ENCODE results near the gene RPUSD3. TPM values are rescaled to one million over a fixed set of nuclear protein-coding genes. Genes with fewer than 3 reads are reported as not detected.

RPUSD3 gene
- total RNA-seq, 4 donors from 2014 or later, result 33.0 to 48.1 (median 45.0) TPM

GRCh38 chr3:9846931-9847488, 3.2 kb upstream of the RPUSD3 start:
- intact Hi-C loops (cut with DNase I), result loop anchor here (5.0 kb wide), 1 partner anchor 70 kb away; the partner anchor contains the start of gene IL17RC
- no peaks in the 10 kb centered on the region for H3K27me3 ChIP-seq
- peaks cover 12 to 19% (median 17%) of the 10 kb centered on the region in 4 donors for H3K4me1 ChIP-seq
- H3K27ac ChIP-seq (replicated peaks in 1 of 4), result no peak overlapping the region
- WGBS, result 100% methylated on average over 2 of the region's 6 CpGs
- DNase-seq (ENCODE audit: extremely low spot score), result no peak
- H3K36me3 ChIP-seq, result peaks cover 0 to 1% (median 0%) of the 10 kb centered on the region in 4 donors
- H3K4me3 ChIP-seq, result no peak overlapping the region
- H3K9me3 ChIP-seq, result no peaks in the 10 kb centered on the region
- TF ChIP-seq POLR2A (IDR thresholded peaks at IDR 0.05; ENCODE audit: low read depth) (no peak), EP300 (IDR thresholded peaks at IDR 0.05) (no peak), CTCF (IDR thresholded peaks at IDR 0.05) (no peak)

DNA sequence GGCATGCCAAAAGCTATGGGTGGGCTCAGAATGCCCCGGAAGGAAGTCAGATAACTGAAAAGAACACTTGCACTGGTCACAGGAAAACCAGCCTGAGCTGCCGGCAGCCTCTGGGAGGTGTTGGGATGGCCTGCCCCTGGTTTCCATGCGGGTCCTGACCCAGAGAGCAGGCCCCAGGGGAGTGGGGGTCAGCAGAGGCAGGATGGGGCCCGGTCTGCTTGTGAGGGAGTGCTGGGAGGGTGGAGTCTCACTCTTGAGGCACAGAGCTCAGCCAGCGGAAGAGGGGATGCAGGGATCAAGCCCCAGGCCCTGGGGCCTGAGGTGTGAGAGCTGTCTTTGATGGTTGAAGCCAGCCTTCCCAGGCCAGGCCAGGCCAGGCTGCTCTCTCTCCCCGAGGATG, 2.4 kb upstream of the RPUSD3 start:
- Histone ChIP-seq H3K36me3 (peaks cover 7 to 9% (median 8%) of the 10 kb centered on the region in 4 donors), H3K27me3 (no peaks in the 10 kb centered on the region), H3K4me3 (no peak overlapping the region), H3K27ac (replicated peaks in 1 of 4) (no peak overlapping the region), H3K4me1 (peaks cover 12 to 22% (median 18%) of the 10 kb centered on the region in 4 donors), H3K9me3 (no peaks in the 10 kb centered on the region)
- DNase-seq (ENCODE audit: extremely low spot score), result no peak
- intact Hi-C loops (cut with DNase I), result loop anchor here (5.0 kb wide), 1 partner anchor 71 kb away; the partner anchor contains the start of gene IL17RC
- WGBS, result 71% methylated on average over 6 of the region's 6 CpGs
- TF ChIP-seq POLR2A (IDR thresholded peaks at IDR 0.05; ENCODE audit: low read depth), result no peak
- TF ChIP-seq POLR2AphosphoS5 (IDR thresholded peaks at IDR 0.05), result no peak
- TF ChIP-seq CTCF (IDR thresholded peaks at IDR 0.05), result no peak
- no peak for TF ChIP-seq EP300 (IDR thresholded peaks at IDR 0.05)

DNA sequence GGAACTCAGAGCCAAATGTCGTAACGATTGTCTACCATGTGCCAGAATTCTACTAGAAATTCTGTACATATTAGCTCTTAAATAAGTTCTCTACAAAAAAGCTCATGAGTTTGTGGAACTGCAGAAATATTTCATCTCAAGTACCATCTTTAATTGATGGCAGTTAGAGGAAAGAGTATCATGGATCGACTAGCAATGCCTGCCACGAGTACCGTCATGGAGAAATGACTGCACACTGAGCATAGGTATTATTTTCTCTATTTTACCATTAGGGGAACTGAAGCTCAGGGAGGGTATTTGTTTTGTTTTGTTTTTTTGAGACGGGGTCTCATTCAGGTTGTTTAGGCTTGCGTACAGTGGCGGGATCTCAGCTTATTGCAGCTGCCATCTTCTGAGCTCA, 2.8 kb downstream of the RPUSD3 start:
- Histone ChIP-seq H3K9me3 (no peaks in the 10 kb centered on the region), H3K27ac (replicated peaks in 1 of 4) (no peak overlapping the region), H3K4me1 (peaks cover 12 to 22% (median 18%) of the 10 kb centered on the region in 4 donors), H3K4me3 (no peak overlapping the region), H3K36me3 (peaks cover 14 to 59% (median 50%) of the 10 kb centered on the region in 4 donors), H3K27me3 (no peaks in the 10 kb centered on the region)
- no peak for DNase-seq (ENCODE audit: extremely low spot score)
- 94% methylated on average over 8 of the region's 8 CpGs for WGBS
- no peak for TF ChIP-seq POLR2AphosphoS5 (IDR thresholded peaks at IDR 0.05)
- intact Hi-C loops (cut with DNase I), result no loop called here

DNA sequence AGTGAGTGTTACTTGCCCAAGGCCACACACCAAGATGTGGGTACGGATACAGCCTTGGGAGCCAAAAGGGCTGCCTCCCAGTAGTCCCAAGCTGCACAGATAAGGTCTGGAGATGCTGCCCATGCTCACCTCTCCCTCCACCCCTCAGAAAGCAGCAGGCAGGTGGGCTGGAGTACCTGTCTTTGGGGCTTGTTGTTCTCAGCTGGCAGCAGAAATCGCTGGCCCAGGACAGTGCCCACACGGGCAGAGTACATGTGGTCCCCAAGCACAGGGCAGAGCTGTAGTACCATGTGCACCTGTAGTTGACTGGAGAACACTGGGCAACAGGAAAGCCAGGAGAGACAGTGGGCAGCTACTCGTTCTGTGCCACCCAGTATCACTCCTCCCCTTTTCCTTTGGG, 5.0 kb downstream of the RPUSD3 start:
- Histone ChIP-seq H3K4me3 (no peak overlapping the region), H3K4me1 (peaks cover 8 to 17% (median 13%) of the 10 kb centered on the region in 4 donors), H3K9me3 (no peaks in the 10 kb centered on the region), H3K36me3 (peaks cover 30 to 80% (median 70%) of the 10 kb centered on the region in 4 donors), H3K27ac (replicated peaks in 1 of 4) (no peak overlapping the region), H3K27me3 (no peaks in the 10 kb centered on the region)
- intact Hi-C loops (cut with DNase I), result no loop called here
- 70% methylated on average over 3 of the region's 4 CpGs for WGBS
- no peak for TF ChIP-seq POLR2AphosphoS5 (IDR thresholded peaks at IDR 0.05)
- no peak for TF ChIP-seq CTCF (IDR thresholded peaks at IDR 0.05)
- no peak for TF ChIP-seq EP300 (IDR thresholded peaks at IDR 0.05)
- no peak for DNase-seq (ENCODE audit: extremely low spot score)

DNA sequence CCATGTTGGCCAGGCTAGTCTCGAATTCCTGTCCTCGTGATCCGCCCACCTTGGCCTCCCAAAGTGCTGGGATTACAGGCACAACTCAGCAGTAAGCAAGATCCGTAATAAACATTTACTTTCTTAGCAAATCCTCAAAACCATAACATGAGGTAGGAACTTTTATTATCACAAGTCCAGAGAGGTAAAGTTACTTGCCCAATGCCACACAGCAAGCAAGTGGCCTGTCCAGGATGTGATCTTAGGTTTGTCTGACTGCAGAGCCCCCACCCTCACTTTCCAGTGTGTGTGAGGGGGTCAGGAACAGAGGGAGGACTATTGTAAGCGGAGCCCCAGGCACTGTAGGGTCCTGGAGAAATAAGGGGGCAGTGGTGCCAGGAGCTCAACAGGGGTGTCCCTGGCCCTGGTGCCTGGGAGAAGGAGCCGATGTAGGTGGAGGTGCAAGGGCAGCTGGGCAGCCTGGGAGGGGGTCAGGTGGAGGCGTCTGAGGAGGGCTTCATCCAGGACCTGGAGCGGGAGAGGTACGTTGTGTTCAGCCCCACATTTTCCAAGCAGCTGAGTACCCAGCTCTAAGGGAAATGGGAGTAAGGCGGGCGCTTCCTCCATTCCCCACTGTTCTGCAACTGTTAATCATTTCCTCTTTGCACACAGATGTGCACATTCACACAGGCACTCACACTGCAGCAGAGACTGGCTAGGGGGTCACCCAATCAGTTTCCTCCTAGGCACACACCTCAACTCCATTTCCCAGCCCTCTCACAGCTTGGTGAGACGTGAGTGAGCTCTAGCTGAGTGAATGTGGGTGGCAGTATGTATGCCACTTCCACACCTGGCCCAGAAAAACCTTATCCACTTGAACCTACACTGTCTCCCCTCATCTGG, 5.9 kb downstream of the RPUSD3 start:
- DNase-seq (ENCODE audit: extremely low spot score), result no peak
- H3K27me3 ChIP-seq, result no peaks in the 10 kb centered on the region
- intact Hi-C loops (cut with DNase I), result no loop called here
- no peak overlapping the region for H3K4me3 ChIP-seq
- peaks cover 36 to 89% (median 79%) of the 10 kb centered on the region in 4 donors for H3K36me3 ChIP-seq
- H3K27ac ChIP-seq (replicated peaks in 1 of 4), result no peak overlapping the region
- H3K4me1 ChIP-seq, result peaks cover 6 to 12% (median 10%) of the 10 kb centered on the region in 4 donors
- TF ChIP-seq EP300 (IDR thresholded peaks at IDR 0.05) (no peak), POLR2AphosphoS5 (IDR thresholded peaks at IDR 0.05) (no peak), CTCF (IDR thresholded peaks at IDR 0.05) (no peak), POLR2A (IDR thresholded peaks at IDR 0.05; ENCODE audit: low read depth) (no peak)
- WGBS, result 71% methylated on average over 12 of the region's 12 CpGs
- H3K9me3 ChIP-seq, result no peaks in the 10 kb centered on the region
